NCI-H146 (cell line): ENCODE results near the gene TYW3.
"Not testable (repeated sequence)": the region's sequence is repeated elsewhere in the genome, so short reads cannot be mapped to it uniquely, and the experiment has no call there.

Source experiments
- DNase-seq: peaks from one replicate; lab custom pipeline; 2025; lab: John Stamatoyannopoulos, UW

TYW3 gene

DNA sequence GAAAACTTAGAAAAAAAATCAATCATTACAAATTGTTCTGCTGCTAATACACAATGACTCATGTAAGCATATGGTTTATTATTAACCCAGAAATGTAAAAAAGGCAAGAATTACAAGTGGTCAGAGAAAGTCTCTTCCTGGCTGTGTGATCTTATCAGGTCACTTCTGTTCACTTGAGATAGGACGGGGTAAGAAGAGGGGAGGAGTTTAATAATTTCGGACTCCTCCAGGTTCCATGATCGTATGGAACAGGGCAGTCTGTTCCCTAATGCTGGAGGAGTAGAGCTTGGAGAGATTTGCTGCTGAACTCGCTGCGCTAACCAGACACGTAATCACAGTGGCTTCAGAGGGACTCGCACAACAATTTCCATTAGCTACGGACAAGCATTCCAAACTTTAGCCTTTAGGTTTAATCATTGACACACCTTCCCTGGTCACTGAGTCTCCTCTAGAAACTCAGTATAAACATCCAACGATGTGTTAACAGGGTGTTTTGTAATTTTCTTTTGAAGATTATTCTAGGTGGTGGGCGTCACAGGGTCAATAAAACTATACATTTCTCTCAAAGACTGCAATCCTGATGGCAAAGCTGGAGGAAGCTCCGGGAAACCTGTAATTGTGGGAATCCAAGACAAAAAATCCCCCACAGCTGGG is 1.4 kb upstream of the TYW3 start:
- no peak for DNase-seq

DNA sequence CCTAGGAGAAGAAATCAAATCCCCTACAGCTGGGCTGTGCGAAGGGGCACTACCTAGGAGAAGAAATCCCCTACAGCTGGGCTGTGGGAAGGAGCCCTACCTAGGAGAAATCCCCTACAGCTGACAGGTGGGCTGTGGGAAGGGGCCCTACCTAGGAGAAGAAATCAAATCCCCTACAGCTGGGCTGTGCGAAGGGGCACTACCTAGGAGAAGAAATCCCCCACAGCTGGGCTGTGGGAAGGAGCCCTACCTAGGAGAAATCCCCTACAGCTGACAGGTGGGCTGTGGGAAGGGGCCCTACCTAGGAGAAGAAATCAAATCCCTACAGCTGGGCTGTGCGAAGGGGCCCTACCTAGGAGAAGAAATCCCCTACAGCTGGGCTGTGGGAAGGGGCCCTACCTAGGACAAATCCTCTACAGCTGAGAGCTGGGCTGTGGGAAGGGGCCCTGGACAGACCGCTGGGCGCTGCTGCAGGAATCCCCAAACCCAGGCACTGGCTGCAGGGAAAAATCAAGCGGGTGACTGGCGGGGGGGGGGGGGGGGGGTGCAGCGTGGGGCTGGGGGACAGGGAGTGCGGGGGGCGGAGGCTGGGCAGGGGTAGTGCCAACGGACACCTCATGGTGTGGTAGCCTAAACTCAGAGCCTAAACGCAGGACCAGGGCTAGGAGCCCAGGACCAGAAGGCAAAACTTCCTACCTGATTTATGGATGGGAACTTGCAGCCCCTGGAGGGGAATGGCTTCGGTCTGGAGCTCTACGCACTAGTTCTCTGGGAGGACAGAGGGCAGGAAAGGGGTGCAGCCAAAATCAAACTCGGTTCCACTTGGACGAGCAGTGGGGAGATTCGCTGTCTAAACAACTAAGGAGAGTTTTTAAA is 643 bp upstream of the TYW3 start:
- peak; percentile 36 for DNase-seq

DNA sequence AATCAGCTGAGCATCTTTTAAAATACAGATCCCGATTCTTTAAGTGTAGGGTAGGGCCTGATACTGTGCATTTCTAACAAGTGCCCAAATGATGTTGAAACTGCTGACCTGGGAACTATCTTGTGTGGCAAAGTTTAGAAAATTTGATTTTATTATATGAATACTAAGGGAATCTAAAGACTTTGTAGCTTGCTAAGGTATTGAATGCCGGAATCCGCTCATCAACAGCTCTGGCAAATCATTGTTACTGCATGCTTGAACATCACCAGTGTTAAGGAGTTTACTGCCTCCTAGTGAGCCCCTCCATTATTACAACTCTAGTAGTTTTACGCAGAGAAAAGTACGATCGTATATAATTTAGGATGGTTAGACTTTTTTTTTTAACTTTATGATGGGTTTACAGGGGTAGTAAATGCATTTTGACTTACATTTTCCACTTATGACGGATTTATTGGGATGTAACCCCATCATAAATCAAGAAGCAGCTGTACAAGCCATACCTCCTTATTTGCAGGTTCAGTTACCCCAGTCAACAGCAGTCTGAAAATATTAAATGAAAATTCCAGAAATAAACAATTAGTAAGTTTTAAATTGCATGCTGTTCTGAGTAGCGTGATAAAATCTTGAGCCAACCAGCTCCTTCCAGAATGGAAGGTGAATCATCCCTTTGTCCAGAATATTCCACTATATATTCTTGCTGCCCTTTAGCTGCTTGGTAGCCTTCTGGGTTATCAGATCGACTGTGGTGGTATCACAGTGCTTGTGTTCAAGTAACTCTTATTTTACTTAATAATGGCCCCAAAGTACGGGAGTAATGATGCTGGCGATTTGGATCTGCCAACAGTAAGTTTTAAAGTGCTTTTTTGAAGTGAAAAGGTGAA is 892 bp downstream of the TYW3 start:
- DNase-seq, result peak; percentile 77

DNA sequence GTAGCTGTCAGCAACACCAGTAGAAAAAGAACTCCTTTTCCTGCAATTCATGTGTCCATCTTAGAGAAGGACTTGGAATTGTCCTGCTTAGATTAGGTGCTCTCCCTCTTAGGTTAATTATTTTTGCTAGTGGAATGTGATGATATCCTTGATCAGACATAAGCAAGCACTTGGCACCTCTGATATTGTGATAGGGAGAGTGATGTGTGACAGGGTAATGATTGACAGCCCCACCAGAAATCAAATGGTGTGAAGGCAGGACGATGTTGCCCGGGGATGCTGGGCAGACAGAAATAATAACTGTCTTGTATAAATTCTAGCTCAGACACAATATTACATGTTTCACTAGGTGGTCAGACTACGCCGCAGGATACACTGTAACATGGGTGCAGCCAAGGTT is 4.4 kb downstream of the TYW3 start:
- no peak for DNase-seq

DNA sequence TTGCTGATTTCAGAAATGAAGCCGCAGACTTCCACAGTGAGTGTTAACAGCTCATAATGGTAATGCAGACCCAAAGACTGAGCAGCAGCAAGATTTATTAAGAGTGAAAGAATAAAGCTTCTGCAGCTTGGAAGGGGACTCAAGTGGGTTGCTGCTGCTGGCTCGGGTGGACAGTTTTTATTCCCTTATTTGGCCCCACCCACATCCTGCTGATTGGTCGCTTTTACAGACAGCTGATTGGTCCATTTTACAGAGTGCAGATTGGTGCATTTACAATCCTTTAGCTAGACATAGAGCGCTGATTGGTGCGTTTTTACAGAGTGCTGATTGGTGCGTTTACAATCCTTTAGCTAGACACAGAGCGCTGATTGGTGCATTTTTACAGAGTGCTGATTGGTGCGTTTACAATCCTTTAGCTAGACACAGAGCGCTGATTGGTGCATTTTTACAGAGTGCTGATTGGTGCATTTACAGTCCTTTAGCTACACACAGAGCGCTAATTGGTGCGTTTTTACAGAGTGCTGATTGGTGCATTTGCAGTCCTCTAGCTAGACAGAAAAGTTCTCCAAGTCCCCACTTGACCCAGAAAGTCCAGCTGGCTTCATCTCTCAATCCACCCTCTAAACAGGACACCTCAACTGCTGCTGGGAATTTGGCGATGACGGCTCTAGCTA is 7.5 kb downstream of the TYW3 start:
- DNase-seq, result not testable (repeated sequence)

DNA sequence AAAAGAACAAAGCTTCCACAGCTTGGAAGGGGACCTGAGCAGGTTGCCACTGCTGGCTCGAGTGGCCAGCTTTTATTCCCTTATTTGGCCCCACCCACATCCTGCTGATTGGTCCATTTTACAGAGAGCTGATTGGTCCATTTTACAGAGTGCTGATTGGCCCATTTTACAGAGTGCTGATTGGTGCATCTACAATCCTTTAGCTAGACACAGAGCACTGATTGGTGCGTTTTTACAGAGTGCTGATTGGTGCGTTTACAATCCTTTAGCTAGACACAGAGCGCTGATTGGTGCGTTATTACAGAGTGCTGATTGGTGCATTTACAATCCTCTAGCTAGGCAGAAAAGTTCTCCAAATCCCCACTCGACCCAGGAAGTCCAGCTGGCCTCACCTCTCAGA is 12.3 kb downstream of the TYW3 start:
- not testable (repeated sequence) for DNase-seq

DNA sequence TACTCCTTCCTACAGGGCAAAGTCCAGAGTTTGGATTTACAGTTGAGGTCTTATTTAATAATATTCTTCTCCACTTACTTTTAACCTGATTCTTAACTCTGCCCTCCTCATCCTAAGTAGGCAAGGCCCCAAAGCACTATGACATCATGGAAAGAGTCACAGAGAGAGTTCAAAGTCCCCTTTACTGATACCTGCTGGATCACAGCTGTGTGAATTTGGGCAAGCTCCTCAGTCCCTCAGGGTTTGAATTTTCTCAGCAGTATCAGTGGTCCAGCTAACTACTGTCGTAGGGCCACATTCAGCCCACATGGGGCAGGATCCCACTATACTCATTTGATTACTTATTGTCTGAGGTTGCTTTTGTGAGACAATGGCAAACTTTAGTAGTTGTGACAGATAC is 16.0 kb downstream of the TYW3 start:
- DNase-seq, result no peak

DNA sequence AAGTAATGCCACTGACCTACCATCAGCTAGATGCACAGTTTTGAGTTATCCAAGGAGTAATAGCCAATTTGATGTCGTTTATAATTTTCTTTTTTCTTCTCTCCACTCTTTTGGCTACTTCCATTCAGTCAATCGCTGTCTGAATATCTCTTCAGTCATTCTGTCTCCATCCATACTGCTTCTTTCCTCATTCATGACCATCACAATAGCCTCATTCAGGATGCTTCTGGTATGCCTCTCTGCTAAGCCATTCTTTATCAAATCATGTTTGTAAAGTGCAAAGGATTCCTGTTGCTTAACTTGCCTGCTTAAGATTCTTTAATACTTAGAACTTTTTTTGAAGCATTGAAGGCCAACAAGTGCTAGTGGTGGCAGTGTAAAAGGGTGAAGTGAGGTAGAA is 20.2 kb downstream of the TYW3 start:
- no peak for DNase-seq

DNA sequence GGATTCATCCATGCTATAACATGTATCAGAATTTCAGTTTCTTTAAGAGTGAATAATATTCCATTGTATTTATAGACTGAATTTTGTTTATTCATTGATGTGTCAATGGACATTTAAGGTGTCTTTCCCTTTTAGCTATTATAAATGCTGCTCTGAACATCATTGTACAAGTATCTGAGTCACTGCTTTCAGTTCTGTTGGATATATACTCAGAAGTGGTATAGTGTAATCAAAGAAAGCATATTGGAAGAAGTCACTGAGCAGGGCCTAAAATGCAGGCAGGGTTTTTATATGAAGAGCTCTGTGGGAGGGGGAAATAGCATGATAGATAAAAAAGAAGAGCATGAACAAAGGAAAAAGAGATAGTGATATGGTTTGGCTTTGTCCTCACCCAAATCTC is 22.5 kb downstream of the TYW3 start:
- DNase-seq, result no peak

DNA sequence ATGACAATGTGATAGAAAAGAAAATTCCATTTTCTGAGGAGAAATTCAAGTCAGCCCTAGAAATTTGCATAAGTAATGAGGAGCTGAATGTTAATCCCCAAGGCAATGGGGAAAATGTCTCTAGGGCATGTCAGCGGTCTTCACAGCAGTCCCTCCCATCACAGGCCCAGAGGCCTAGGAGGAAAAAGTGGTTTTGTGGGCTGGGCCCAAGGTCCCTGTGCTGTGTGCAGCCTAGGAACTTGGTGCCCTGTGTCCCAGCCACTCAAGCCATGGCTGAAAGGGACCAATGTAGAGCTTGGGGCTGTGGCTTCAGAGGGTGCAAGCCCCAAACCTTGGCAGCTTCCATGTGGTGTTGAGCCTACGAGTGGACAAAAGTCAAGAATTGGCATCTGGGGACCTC is 23.7 kb downstream of the TYW3 start:
- not testable (repeated sequence) for DNase-seq

DNA sequence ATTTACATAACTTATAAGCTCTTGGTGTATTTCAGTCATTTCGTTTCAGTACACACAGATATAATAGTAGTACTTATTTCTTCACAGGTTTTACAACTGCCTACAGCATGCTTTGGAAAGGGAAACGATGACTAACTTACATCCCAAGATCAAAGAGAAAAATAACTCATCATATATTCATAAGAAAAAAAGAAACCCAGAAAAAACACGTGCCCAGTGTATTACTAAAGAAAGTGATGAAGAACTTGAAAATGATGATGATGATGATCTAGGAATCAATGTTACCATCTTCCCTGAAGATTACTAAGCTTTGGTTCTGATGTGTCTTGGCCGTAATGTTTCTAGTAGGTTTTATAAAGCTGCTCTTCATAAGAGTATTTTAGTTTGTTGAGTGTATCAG is 30.9 kb downstream of the TYW3 start:
- no peak for DNase-seq

DNA sequence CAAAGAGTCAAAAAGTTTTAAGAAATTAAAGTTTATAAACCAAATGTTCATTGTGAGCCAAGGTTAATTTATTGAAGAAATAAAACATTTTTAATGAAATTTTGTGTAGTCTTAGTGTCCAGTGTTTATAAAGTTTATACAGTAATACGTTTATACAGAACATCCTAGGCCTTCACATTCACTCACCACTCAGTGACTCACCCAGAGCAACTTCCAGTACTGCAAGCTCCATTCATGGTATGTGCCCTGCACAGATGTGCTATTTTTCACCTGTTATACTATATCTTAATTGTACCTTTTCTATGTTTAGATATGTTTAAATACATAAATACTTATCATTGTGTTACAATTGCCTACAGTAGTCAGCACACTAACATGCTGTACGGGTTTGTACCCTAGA is 33.6 kb downstream of the TYW3 start:
- DNase-seq, result no peak

DNA sequence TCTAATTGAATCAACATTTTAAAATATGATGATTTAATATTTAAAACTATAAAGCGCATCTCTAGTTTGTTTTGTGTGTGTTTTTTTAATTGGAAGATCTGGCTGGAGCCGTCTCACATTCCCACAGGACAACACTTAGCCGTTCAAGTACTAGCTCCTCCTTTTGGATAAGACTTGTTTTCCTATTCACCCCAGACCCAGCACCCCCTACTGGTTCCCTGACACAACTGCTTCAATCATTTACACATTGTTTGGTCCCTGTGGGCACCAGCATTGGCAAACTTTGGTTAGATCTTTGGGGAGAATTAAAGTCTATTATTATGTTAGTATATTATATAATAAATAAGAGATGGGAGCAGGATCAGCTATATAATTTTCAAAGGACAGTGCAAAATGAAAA is 34.5 kb downstream of the TYW3 start:
- peak; percentile 19 for DNase-seq

DNA sequence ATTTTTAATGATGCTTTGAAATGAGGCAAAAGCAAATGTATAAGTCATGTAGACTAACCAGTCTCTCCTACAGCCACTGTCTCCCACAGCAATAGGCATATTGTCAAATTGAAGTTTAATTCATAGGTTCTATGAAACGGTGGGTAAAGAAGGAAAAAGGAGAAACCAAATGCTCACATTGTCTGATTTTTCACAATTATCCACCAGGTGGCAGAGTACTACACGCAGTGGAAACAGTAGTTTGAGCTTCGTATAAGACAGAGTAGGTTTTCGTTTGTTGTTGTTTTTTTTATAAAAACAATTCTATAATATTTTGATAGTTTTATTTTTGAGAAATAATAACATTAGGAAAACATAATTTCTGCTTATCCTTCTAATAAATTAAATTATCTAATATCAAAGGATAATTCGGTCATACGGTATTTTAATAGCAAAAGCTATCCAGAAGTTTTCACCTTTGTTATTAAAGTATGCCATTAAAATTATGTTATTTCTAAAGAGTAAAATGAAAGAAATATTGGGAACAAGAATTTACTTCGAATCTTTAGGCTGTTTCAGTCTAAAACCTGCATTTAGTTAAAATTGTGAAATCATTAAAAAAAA is 39.1 kb downstream of the TYW3 start:
- DNase-seq, result peak; percentile 53

DNA sequence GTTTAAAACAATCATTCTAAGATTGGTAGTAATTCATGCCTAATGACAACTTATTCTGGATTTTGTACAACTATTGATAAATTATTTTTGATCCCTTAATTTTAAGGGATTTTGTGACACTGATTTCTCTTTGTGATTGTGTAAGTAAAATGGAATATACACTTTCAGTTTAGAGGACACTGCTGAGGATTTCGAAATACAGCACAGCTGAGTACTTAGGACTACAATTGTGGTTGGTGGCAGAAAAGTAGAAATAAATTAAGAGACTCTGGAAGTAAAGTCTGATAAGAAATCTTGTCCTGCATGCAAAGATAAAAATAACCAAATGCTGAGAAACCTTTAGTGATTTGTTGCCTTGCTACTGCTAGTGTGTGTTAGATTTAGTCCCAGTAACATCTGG is 40.0 kb downstream of the TYW3 start:
- DNase-seq, result no peak

DNA sequence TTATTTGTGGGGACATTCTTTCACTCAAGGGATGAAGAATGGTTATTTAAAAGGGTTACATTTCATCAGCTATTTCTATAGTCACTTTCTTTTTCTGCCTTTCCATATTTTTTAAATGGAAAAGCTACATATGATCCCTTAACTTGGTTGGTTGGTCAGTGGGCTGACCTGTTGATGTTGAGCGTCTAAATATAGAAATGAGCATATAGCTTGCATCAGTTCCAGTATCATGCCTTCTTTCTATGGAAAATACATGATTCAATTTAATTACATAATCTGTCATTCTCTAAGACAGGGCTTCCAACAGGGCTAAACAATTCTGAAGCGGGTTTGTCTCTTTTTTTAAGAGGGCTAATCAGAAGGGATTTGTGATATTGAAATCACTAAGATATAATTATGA is 40.6 kb downstream of the TYW3 start:
- peak; percentile 3 for DNase-seq

DNA sequence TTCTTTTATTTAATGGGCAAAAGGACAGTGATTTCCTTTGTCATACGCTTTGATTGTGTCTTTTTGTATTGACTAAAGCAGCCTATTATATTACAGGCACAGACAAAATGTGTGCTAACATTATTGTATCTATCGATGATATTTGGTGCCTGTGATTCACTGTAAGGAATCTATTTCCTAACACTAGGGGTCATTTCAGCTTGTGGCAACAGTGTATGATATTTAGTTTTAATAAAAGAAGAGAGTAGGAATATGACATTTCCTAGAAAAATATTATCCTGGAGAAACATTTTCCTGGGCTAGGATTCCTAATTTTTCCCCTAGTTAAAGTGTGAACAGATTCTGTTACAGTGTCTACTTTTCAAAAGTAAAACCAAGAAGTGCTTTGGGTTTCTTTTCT is 42.8 kb downstream of the TYW3 start:
- no peak for DNase-seq

DNA sequence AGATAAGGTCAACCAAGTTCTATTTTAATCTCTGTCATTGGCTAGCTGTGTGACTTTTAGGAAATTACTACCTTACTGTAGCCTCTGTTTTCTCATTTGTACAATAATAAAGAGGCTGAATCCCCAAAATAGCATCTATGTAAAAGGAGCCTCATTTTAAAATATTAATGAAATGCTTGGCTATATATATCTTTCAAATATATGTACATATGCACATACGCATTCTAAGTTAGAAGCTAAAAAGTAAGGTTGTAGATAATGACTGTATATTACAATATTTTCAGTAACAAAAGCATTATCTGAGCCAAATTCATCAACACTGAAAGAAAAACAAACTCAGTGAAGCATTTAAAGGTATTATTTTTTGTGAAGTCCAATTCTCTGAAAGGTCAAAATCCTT is 44.6 kb downstream of the TYW3 start:
- no peak for DNase-seq

DNA sequence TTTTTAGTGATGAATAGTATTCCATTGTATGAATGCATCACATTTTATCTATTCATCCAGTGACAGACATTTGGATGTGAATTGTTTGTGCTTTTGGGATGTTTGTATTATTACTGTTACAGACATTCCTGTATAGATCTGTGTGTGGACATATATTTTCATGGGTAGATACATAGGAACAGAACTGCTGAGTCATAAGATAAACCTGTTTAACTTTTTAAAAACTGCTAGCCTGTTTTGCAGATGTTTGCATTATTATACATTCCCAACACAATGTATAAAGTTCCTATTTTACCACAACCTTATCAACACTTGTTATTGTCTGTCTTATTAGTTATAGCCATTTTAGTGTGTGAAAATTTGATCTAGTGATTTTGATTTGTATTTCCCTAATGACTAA is 46.8 kb downstream of the TYW3 start:
- DNase-seq, result no peak

DNA sequence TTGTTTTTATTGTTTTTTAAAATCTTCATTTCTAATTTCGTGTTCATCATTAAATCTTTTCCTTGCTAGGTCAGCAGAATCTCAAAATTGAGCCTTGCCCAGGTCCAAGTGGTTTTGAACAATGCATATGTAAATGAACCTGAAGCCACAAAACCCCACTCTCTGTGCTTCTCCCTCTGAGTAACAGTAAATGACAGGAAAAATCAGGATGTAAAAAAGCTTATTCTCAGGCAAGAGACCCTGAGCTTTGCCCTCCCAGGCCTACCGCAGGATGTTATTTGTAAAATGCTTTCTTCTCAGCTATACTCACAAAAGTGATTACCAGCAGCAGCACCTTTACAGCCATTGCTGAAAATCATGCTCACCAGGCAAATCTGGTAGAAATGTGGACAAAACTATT is 47.6 kb downstream of the TYW3 start:
- no peak for DNase-seq

DNA sequence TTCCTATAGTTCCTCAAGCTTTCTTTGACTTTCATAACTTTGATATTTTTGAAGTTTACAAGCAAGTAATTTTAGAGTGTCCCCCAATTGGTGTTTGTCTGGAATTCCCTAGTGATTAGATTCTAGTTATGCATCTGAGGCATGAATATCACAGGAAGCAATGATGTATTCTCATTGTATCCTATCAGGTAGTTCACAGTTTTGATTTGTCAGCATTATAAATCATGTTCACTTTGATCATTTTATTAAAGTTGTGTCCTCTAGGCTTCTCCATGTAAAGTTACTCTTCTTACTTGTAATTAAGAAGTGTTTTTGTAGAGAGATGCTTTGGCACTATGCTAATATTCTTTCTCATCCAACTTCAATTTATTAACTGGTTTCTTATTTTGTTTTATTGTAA is 53.0 kb downstream of the TYW3 start:
- no peak for DNase-seq

DNA sequence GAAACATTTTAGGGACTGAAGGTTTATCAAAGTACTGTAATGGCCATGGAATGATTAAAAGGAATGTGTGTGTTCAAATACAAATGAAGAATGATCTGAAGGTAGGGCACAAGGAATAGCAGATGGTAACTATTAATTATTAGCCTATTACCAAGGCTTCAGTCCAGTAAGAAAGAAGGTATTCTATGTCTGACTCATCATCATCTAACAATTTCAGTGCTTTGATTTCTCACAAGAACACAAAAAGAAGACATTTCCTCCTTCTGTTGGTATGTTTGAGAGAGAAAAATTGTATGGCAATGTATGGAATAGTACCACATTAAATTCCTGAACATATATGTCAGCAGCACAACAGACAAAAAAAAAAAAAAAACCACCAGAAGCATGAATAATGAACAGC is 57.5 kb downstream of the TYW3 start:
- no peak for DNase-seq
